ENCODE data around the gene FEM1B. TPM values are rescaled to one million over a fixed set of nuclear protein-coding genes. Genes with fewer than 3 reads are reported as not detected.

FEM1B gene
- total and polyA plus RNA-seq, 4 donors: 11.3 to 96.3 (median 45.1) TPM

DNA sequence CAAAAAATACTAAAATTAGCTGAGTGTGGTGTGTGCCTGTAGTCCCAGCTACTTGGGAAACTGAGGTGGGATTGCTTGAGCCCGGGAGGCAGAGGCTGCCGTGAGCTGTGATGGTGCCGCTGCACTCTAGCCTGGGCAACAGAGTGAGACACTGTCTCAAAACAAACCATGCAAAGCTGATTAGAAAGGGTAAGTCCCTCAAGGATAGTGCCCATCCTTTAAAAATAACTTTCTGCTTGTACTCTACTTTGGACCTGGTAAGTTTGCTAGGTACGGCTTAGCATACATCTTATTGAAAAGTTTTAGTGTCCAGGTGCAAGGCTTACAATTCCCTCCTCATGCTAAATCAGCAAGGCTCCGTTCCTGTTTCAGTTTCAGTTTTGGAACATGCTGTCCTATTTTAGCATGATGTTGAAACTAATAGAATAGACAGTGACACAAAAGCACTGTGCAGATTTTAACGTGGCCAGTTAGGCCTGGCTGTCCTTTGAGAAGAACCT, 21.4 kb downstream of the FEM1B start:
- intact Hi-C loops (cut with DNase I): no loop called here
- no peaks in the 10 kb centered on the region for H3K4me1 ChIP-seq (ENCODE audit: control insufficient read depth in 1 of 2, insufficient read depth in 2 of 2, low read length in 2 of 2)
- no peak overlapping the region for H3K4me3 ChIP-seq (ENCODE audit: low read length in 2 of 2)
- DNase-seq (no peak), ATAC-seq (ENCODE audit: low FRiP score) (peak; percentile 54)
- H3K27me3 ChIP-seq (ENCODE audit: control insufficient read depth in 1 of 2, insufficient read depth in 2 of 2, low read length in 1 of 2): no peaks in the 10 kb centered on the region
- H3K36me3 ChIP-seq (ENCODE audit: control insufficient read depth in 1 of 2, insufficient read depth in 2 of 2, low read length in 1 of 2): peaks cover 0 to 4% of the 10 kb centered on the region in 2 donors
- no peaks in the 10 kb centered on the region for H3K9me3 ChIP-seq (ENCODE audit: control insufficient read depth, low read length)
- peak overlapping the region in 1 of 2 donors; percentile 29 for H3K27ac ChIP-seq (ENCODE audit: low read depth in 1 of 2, low read length in 2 of 2)
- WGBS, 2 donors: 32 to 37% methylated on average over 6 of the region's 6 CpGs

DNA sequence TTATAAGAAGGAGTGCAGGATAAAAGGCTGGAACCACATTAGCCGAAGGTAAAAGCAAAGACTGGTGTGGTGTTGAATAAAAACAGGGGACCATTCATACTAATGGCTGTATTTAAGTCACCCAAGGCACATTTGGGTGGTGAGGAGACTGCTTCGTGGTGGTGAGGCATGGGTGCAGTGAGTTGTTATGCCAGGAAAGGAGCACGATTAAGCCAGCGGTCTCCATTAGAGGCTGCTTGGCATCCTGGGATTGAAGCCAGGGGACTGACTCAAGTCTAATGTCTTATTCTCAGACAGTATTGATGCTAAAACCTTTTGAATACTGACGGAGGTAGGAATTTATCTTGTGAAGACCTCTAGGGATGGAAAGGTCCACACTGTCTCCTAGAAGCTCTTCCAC, 21.9 kb downstream of the FEM1B start:
- Histone ChIP-seq H3K4me1 (ENCODE audit: control insufficient read depth in 1 of 2, insufficient read depth in 2 of 2, low read length in 2 of 2) (no peaks in the 10 kb centered on the region), H3K36me3 (ENCODE audit: control insufficient read depth in 1 of 2, insufficient read depth in 2 of 2, low read length in 1 of 2) (peaks cover 0 to 4% of the 10 kb centered on the region in 2 donors), H3K27me3 (ENCODE audit: control insufficient read depth in 1 of 2, insufficient read depth in 2 of 2, low read length in 1 of 2) (no peaks in the 10 kb centered on the region), H3K4me3 (ENCODE audit: low read length in 2 of 2) (no peak overlapping the region), H3K27ac (ENCODE audit: low read depth in 1 of 2, low read length in 2 of 2) (no peak overlapping the region), H3K9me3 (ENCODE audit: control insufficient read depth, low read length) (no peaks in the 10 kb centered on the region)
- DNase-seq (no peak), ATAC-seq (ENCODE audit: low FRiP score) (no peak)
- 19% methylated on average over 5 of the region's 5 CpGs for WGBS, 2 donors
- intact Hi-C loops (cut with DNase I): no loop called here

DNA sequence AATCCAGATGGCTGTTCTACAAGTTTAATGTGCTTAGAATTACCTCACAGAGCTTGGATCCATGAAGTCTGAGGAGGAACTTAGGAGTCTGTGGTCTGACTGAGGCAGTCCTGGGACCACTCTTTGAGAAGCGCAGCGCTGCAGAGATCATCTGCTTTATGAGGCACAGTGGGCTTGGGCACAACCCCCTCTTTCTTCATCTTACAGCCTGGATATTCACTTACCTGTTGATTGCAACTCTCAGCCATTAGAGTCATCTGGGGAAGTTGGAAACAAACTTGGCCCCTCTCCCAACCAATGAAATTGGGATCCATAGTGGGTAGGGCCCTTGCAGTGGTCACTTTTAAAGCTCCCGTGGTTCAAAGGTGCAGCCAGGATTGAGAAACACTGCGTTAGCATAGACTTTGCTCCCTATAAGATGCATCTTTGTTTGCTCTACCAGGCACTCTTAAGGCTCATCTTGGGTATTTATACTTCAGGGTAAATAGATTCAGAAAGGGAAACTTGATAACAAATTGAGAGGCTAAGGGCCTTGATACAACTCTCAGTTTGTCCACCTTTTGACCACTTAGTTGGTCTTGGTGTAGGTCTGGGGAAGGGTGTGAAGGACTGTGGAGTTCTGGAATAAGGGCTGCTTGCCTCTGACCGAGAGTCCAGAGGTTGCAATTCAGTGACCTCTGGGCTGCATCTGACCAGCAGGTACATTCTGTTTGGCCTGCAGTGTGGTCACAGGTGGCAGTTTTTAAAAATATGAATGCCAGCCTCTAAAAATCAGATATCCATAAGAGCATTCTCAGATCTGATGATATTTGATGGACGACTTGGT, 22.8 kb downstream of the FEM1B start:
- ATAC-seq (ENCODE audit: low FRiP score) (no peak), DNase-seq (no peak)
- intact Hi-C loops (cut with DNase I): loop anchor here (5.0 kb wide), 2 partner anchors 48 to 377 kb away; no protein-coding TSS in a partner anchor
- 80 to 94% methylated on average over 6 of the region's 6 CpGs for WGBS, 2 donors
- Histone ChIP-seq H3K4me1 (ENCODE audit: control insufficient read depth in 1 of 2, insufficient read depth in 2 of 2, low read length in 2 of 2) (no peaks in the 10 kb centered on the region), H3K27me3 (ENCODE audit: control insufficient read depth in 1 of 2, insufficient read depth in 2 of 2, low read length in 1 of 2) (no peaks in the 10 kb centered on the region), H3K36me3 (ENCODE audit: control insufficient read depth in 1 of 2, insufficient read depth in 2 of 2, low read length in 1 of 2) (peaks cover 0 to 4% of the 10 kb centered on the region in 2 donors), H3K4me3 (ENCODE audit: low read length in 2 of 2) (no peak overlapping the region), H3K9me3 (ENCODE audit: control insufficient read depth, low read length) (no peaks in the 10 kb centered on the region), H3K27ac (ENCODE audit: low read depth in 1 of 2, low read length in 2 of 2) (no peak overlapping the region)

DNA sequence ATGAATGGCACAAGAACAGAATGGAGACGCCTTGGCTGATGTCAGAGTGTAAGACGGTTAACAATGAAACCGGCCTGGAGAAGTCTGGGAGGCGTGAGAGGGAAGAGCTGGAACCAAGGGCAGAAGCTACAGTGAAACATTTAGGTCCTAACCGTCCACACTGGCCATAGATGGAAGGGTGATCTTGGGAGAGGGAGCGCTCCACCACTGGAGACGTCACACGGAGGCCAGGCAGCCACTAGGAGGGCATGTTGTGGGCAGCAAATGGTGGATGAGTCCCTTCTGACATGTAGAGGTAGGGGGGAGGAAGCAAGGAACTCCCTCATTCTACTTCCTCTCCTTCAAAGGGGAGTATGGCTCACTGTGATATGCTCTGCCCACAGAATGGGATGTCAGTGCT, 23.8 kb downstream of the FEM1B start:
- intact Hi-C loops (cut with DNase I): loop anchor here (5.0 kb wide), 2 partner anchors 49 to 376 kb away; no protein-coding TSS in a partner anchor
- H3K9me3 ChIP-seq (ENCODE audit: control insufficient read depth, low read length): no peaks in the 10 kb centered on the region
- H3K4me3 ChIP-seq (ENCODE audit: low read length in 2 of 2): no peak overlapping the region
- no peaks in the 10 kb centered on the region for H3K27me3 ChIP-seq (ENCODE audit: control insufficient read depth in 1 of 2, insufficient read depth in 2 of 2, low read length in 1 of 2)
- no peak overlapping the region for H3K27ac ChIP-seq (ENCODE audit: low read depth in 1 of 2, low read length in 2 of 2)
- WGBS, 2 donors: 86 to 90% methylated on average over 8 of the region's 8 CpGs
- H3K36me3 ChIP-seq (ENCODE audit: control insufficient read depth in 1 of 2, insufficient read depth in 2 of 2, low read length in 1 of 2): peaks cover 0 to 7% of the 10 kb centered on the region in 2 donors
- ATAC-seq (ENCODE audit: low FRiP score) (no peak), DNase-seq (no peak)
- H3K4me1 ChIP-seq (ENCODE audit: control insufficient read depth in 1 of 2, insufficient read depth in 2 of 2, low read length in 2 of 2): no peaks in the 10 kb centered on the region

DNA sequence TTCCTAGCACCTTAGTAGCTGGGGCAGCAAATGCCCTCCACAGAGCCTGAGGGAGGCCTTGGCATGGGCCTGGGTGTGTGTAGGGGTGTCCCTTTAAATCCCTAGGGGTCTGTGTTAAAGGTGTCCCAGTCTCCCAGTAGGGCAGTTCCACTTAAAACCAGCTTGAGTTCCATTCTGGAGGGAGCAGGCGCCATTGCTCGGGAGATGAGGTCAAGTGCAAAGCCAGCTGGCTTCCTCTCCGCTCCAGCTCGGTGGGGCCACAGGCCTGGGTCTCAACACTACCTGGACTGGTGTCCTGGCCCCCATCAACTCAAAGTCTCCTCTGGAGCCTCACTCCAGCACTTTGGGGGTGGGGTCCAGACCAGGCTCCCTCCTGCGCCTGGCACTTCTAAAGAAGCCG, 25.2 kb downstream of the FEM1B start:
- H3K4me3 ChIP-seq (ENCODE audit: low read length in 2 of 2): no peak overlapping the region
- H3K27ac ChIP-seq (ENCODE audit: low read depth in 1 of 2, low read length in 2 of 2): no peak overlapping the region
- ATAC-seq (ENCODE audit: low FRiP score) (no peak), DNase-seq (no peak)
- H3K9me3 ChIP-seq (ENCODE audit: control insufficient read depth, low read length): no peaks in the 10 kb centered on the region
- H3K36me3 ChIP-seq (ENCODE audit: control insufficient read depth in 1 of 2, insufficient read depth in 2 of 2, low read length in 1 of 2): peaks cover 0 to 7% of the 10 kb centered on the region in 2 donors
- no peaks in the 10 kb centered on the region for H3K4me1 ChIP-seq (ENCODE audit: control insufficient read depth in 1 of 2, insufficient read depth in 2 of 2, low read length in 2 of 2)
- intact Hi-C loops (cut with DNase I): loop anchor here (5.0 kb wide), 2 partner anchors 50 to 375 kb away; no protein-coding TSS in a partner anchor
- WGBS, 2 donors: 94 to 95% methylated on average over 6 of the region's 6 CpGs
- H3K27me3 ChIP-seq (ENCODE audit: control insufficient read depth in 1 of 2, insufficient read depth in 2 of 2, low read length in 1 of 2): no peaks in the 10 kb centered on the region

DNA sequence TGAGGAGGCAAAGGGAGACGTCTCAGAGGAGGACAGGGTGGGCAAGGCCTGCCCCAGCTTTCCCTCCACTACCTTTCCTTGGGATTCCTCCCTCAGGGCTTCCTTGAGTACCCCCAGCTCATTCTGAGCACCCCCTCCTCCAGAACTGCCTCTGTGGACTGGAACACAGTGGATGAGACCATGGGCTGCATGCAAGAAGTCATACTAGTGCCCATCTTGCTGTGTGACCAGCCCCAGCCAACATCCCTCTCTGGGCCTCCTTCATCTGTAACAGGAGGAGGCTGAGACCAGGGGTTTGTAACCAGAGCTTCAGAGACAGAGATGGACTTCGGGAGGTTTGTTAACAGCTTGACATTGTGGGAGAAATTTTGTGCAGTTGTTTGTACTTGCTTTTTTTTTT, 25.6 kb downstream of the FEM1B start:
- no peaks in the 10 kb centered on the region for H3K27me3 ChIP-seq (ENCODE audit: control insufficient read depth in 1 of 2, insufficient read depth in 2 of 2, low read length in 1 of 2)
- H3K9me3 ChIP-seq (ENCODE audit: control insufficient read depth, low read length): no peaks in the 10 kb centered on the region
- ATAC-seq (ENCODE audit: low FRiP score): no peak
- intact Hi-C loops (cut with DNase I): loop anchor here (5.0 kb wide), 2 partner anchors 51 to 374 kb away; no protein-coding TSS in a partner anchor
- H3K4me3 ChIP-seq (ENCODE audit: low read length in 2 of 2): no peak overlapping the region
- peaks cover 0 to 7% of the 10 kb centered on the region in 2 donors for H3K36me3 ChIP-seq (ENCODE audit: control insufficient read depth in 1 of 2, insufficient read depth in 2 of 2, low read length in 1 of 2)
- 38 to 50% methylated on average over 2 of the region's 2 CpGs for WGBS, 2 donors
- no peaks in the 10 kb centered on the region for H3K4me1 ChIP-seq (ENCODE audit: control insufficient read depth in 1 of 2, insufficient read depth in 2 of 2, low read length in 2 of 2)
- no peak overlapping the region for H3K27ac ChIP-seq (ENCODE audit: low read depth in 1 of 2, low read length in 2 of 2)
- no peak for DNase-seq

DNA sequence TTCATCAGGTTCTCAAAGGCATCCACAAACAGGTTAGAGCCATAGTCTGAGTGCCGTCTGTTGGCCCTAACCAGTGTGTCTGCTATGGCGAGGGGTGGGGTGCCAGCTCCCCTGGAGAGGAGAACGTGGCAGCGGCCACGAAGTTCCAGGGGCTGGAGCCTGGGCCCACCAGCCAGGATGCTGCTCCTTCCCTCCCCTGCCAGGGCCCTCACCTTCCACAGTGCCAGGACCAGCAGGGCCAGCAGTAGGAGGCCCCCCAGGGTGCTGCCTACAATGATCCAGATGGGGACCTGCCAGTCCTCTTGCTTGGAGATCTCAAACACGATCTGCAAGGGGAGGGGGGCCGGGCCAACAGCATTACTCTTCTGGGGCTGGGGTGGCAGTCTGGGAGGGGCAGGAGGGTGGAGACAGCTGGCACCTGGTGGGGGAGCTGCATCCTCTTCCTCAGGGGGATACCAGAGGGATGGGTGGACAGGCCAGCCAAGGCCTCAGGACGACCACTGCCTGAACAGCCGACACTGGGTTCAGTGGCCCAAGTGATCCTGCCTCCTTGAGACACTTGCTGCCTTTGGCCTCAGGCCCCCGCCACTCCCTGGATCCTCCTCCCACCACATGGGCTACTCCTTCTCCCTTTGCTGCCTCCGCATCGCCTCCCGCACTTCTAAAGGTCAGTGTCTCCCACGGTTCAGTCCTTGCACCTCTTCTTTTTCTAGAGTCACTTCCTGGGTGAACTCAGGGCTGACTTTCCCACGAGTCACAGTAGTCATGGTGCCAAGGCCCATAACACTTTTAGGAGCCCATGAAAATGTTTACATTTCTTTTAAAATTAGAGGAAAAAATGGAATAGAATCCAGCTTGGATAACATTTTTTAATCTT, 26.3 kb downstream of the FEM1B start:
- Histone ChIP-seq H3K27me3 (ENCODE audit: control insufficient read depth in 1 of 2, insufficient read depth in 2 of 2, low read length in 1 of 2) (no peaks in the 10 kb centered on the region), H3K36me3 (ENCODE audit: control insufficient read depth in 1 of 2, insufficient read depth in 2 of 2, low read length in 1 of 2) (peaks cover 0 to 7% of the 10 kb centered on the region in 2 donors), H3K4me3 (ENCODE audit: low read length in 2 of 2) (no peak overlapping the region), H3K27ac (ENCODE audit: low read depth in 1 of 2, low read length in 2 of 2) (peak overlapping the region in 1 of 2 donors; percentile 32), H3K9me3 (ENCODE audit: control insufficient read depth, low read length) (no peaks in the 10 kb centered on the region), H3K4me1 (ENCODE audit: control insufficient read depth in 1 of 2, insufficient read depth in 2 of 2, low read length in 2 of 2) (no peaks in the 10 kb centered on the region)
- DNase-seq: no peak
- WGBS, 2 donors: 55 to 63% methylated on average over 13 to 15 of the region's 15 CpGs
- ATAC-seq (ENCODE audit: low FRiP score): no peak
- intact Hi-C loops (cut with DNase I): loop anchor here (5.0 kb wide), 2 partner anchors 51 to 374 kb away; no protein-coding TSS in a partner anchor

GRCh38 chr15:68304589-68305337, 27.2 kb downstream of the FEM1B start:
- peaks cover 0 to 7% of the 10 kb centered on the region in 2 donors for H3K36me3 ChIP-seq (ENCODE audit: control insufficient read depth in 1 of 2, insufficient read depth in 2 of 2, low read length in 1 of 2)
- 75% methylated on average over 15 of the region's 15 CpGs for WGBS, 2 donors
- H3K4me1 ChIP-seq (ENCODE audit: control insufficient read depth in 1 of 2, insufficient read depth in 2 of 2, low read length in 2 of 2): no peaks in the 10 kb centered on the region
- no peak for DNase-seq
- peak overlapping the region in 1 of 2 donors; percentile 20 for H3K27ac ChIP-seq (ENCODE audit: low read depth in 1 of 2, low read length in 2 of 2)
- no peaks in the 10 kb centered on the region for H3K27me3 ChIP-seq (ENCODE audit: control insufficient read depth in 1 of 2, insufficient read depth in 2 of 2, low read length in 1 of 2)
- no peaks in the 10 kb centered on the region for H3K9me3 ChIP-seq (ENCODE audit: control insufficient read depth, low read length)
- intact Hi-C loops (cut with DNase I): loop anchor here (5.0 kb wide), 7 partner anchors 48 to 373 kb away; partner anchors contain the start of gene ITGA11 (in 1 of the 2)
- ATAC-seq (ENCODE audit: low FRiP score): no peak
- no peak overlapping the region for H3K4me3 ChIP-seq (ENCODE audit: low read length in 2 of 2)

All from aorta (tissue), 5 donors.